Subcutaneous abdominal adipose tissue (tissue), 5 donors: ENCODE measurements around the gene UMODL1.

Experiments
- H3K27ac ChIP-seq: one replicate; pipeline ENCODE4 v1.7.0; 2013; ENCODE audit warnings: low read depth, mild to moderate bottlenecking, inconsistent platforms, low read length, moderate library complexity
- H3K27me3 ChIP-seq, 5 donors: one replicate each; pipeline ENCODE4 v1.7.0; 2013; ENCODE audit warnings: low read length in 5 of 5, inconsistent platforms in 1 of 5; ENCODE audit not compliant: control insufficient read depth in 5 of 5, insufficient read depth in 4 of 5
- H3K36me3 ChIP-seq, 5 donors: one replicate each; pipeline ENCODE4 v1.7.0; 2013; ENCODE audit warnings: low read length in 5 of 5; ENCODE audit not compliant: control insufficient read depth in 5 of 5, insufficient read depth in 5 of 5
- H3K4me1 ChIP-seq, 5 donors: one replicate each; pipeline ENCODE4 v1.7.0; 2013; ENCODE audit warnings: low read length in 5 of 5, mild to moderate bottlenecking in 3 of 5, moderate library complexity in 1 of 5; ENCODE audit not compliant: control insufficient read depth in 5 of 5, insufficient read depth in 5 of 5
- H3K4me3 ChIP-seq, 5 donors: one replicate each; pipeline ENCODE4 v1.7.0; 2013; ENCODE audit warnings: low read length in 5 of 5, low read depth in 1 of 5
- H3K9ac ChIP-seq, 5 donors: one replicate each; pipeline ENCODE4 v1.7.0; 2013; ENCODE audit warnings: low read length in 5 of 5, mild to moderate bottlenecking in 4 of 5, moderate library complexity in 3 of 5
- H3K9me3 ChIP-seq, 5 donors: one replicate each; pipeline ENCODE4 v1.7.0; 2013; ENCODE audit warnings: low read length in 5 of 5; ENCODE audit not compliant: control insufficient read depth in 5 of 5
- donor health status: healthy.
- donor health status: healthy.
- donor health status: healthy.
- donor health status: healthy.
- donor health status: healthy.

UMODL1 gene

GRCh38 chr21:42093991-42094421, 22.9 kb downstream of the UMODL1 start:
- H3K9me3 ChIP-seq: peaks cover 0 to 9% (median 6%) of the 10 kb centered on the region in 5 donors
- H3K27me3 ChIP-seq: peaks cover 3 to 8% (median 6%) of the 10 kb centered on the region in 5 donors
- H3K9ac ChIP-seq: no peak overlapping the region
- no peaks in the 10 kb centered on the region for H3K36me3 ChIP-seq
- peaks cover 2 to 27% (median 22%) of the 10 kb centered on the region in 5 donors for H3K4me1 ChIP-seq
- no peak overlapping the region for H3K4me3 ChIP-seq
- no peak overlapping the region for H3K27ac ChIP-seq

- H3K4me3 ChIP-seq: no peak overlapping the region
- peaks cover 0 to 22% (median 19%) of the 10 kb centered on the region in 5 donors for H3K4me1 ChIP-seq
- H3K9me3 ChIP-seq: peaks cover 0 to 9% (median 6%) of the 10 kb centered on the region in 5 donors
- H3K36me3 ChIP-seq: no peaks in the 10 kb centered on the region
- peaks cover 3 to 8% (median 6%) of the 10 kb centered on the region in 5 donors for H3K27me3 ChIP-seq
- H3K27ac ChIP-seq: no peak overlapping the region
- no peak overlapping the region for H3K9ac ChIP-seq
Measured at GRCh38 chr21:42094811-42095210, 23.7 kb downstream of the UMODL1 start.

- no peak overlapping the region for H3K4me3 ChIP-seq
- peaks cover 0 to 22% (median 19%) of the 10 kb centered on the region in 5 donors for H3K4me1 ChIP-seq
- H3K36me3 ChIP-seq: no peaks in the 10 kb centered on the region
- no peak overlapping the region for H3K27ac ChIP-seq
- peaks cover 0 to 9% (median 6%) of the 10 kb centered on the region in 5 donors for H3K9me3 ChIP-seq
- H3K27me3 ChIP-seq: peaks cover 3 to 8% (median 6%) of the 10 kb centered on the region in 5 donors
- H3K9ac ChIP-seq: no peak overlapping the region
Measured at GRCh38 chr21:42095581-42095980, 24.5 kb downstream of the UMODL1 start.

- Histone ChIP-seq H3K9me3 (peaks cover 0 to 9% (median 6%) of the 10 kb centered on the region in 5 donors), H3K4me1 (peaks cover 0 to 22% (median 19%) of the 10 kb centered on the region in 5 donors), H3K9ac (no peak overlapping the region), H3K4me3 (no peak overlapping the region), H3K27ac (no peak overlapping the region), H3K36me3 (no peaks in the 10 kb centered on the region), H3K27me3 (peaks cover 3 to 6% (median 5%) of the 10 kb centered on the region in 5 donors)
Measured at GRCh38 chr21:42096566-42096965, 25.4 kb downstream of the UMODL1 start.

- H3K36me3 ChIP-seq: no peaks in the 10 kb centered on the region
- H3K9ac ChIP-seq: no peak overlapping the region
- H3K27me3 ChIP-seq: peaks cover 0 to 5% (median 0%) of the 10 kb centered on the region in 5 donors
- H3K9me3 ChIP-seq: peaks cover 0 to 9% (median 6%) of the 10 kb centered on the region in 5 donors
- H3K4me1 ChIP-seq: peaks cover 0 to 22% (median 17%) of the 10 kb centered on the region in 5 donors
- H3K4me3 ChIP-seq: no peak overlapping the region
- no peak overlapping the region for H3K27ac ChIP-seq
Measured at GRCh38 chr21:42097274-42097673, 26.2 kb downstream of the UMODL1 start.

GRCh38 chr21:42097860-42098454, 26.8 kb downstream of the UMODL1 start:
- H3K9ac ChIP-seq: no peak overlapping the region
- H3K36me3 ChIP-seq: no peaks in the 10 kb centered on the region
- no peak overlapping the region for H3K27ac ChIP-seq
- peaks cover 0 to 3% (median 0%) of the 10 kb centered on the region in 5 donors for H3K27me3 ChIP-seq
- peaks cover 0 to 9% (median 6%) of the 10 kb centered on the region in 5 donors for H3K9me3 ChIP-seq
- peaks cover 0 to 22% (median 14%) of the 10 kb centered on the region in 5 donors for H3K4me1 ChIP-seq
- no peak overlapping the region for H3K4me3 ChIP-seq

- Histone ChIP-seq H3K4me1 (peaks cover 0 to 15% (median 8%) of the 10 kb centered on the region in 5 donors), H3K9me3 (peaks cover 0 to 9% (median 6%) of the 10 kb centered on the region in 5 donors), H3K9ac (no peak overlapping the region), H3K36me3 (no peaks in the 10 kb centered on the region), H3K27ac (no peak overlapping the region), H3K4me3 (no peak overlapping the region), H3K27me3 (peaks cover 0 to 3% (median 0%) of the 10 kb centered on the region in 5 donors)
Measured at GRCh38 chr21:42098957-42099505, 27.9 kb downstream of the UMODL1 start.

GRCh38 chr21:42101246-42101645, 30.1 kb downstream of the UMODL1 start:
- H3K4me1 ChIP-seq: peaks cover 0 to 14% (median 6%) of the 10 kb centered on the region in 5 donors
- no peaks in the 10 kb centered on the region for H3K9me3 ChIP-seq
- H3K27me3 ChIP-seq: peaks cover 0 to 3% (median 0%) of the 10 kb centered on the region in 5 donors
- H3K27ac ChIP-seq: no peak overlapping the region
- no peaks in the 10 kb centered on the region for H3K36me3 ChIP-seq
- no peak overlapping the region for H3K4me3 ChIP-seq
- no peak overlapping the region for H3K9ac ChIP-seq

- Histone ChIP-seq H3K9ac (no peak overlapping the region), H3K36me3 (no peaks in the 10 kb centered on the region), H3K27ac (no peak overlapping the region), H3K27me3 (peaks cover 0 to 4% (median 0%) of the 10 kb centered on the region in 5 donors), H3K4me1 (peaks cover 0 to 10% (median 6%) of the 10 kb centered on the region in 5 donors), H3K9me3 (no peaks in the 10 kb centered on the region), H3K4me3 (no peak overlapping the region)
Measured at GRCh38 chr21:42102076-42102475, 31.0 kb downstream of the UMODL1 start.

- no peaks in the 10 kb centered on the region for H3K9me3 ChIP-seq
- no peak overlapping the region for H3K4me3 ChIP-seq
- no peak overlapping the region for H3K9ac ChIP-seq
- no peak overlapping the region for H3K27ac ChIP-seq
- H3K4me1 ChIP-seq: peaks cover 0 to 9% (median 6%) of the 10 kb centered on the region in 5 donors
- H3K27me3 ChIP-seq: peaks cover 0 to 4% (median 0%) of the 10 kb centered on the region in 5 donors
- H3K36me3 ChIP-seq: no peaks in the 10 kb centered on the region
Measured at GRCh38 chr21:42102526-42102925, 31.4 kb downstream of the UMODL1 start.
